ENCODE results near the gene SLC25A41.
"Not testable (repeated sequence)": the region's sequence is repeated elsewhere in the genome, so short reads cannot be mapped to it uniquely, and the experiment has no call there.

The SLC25A41 gene

DNA sequence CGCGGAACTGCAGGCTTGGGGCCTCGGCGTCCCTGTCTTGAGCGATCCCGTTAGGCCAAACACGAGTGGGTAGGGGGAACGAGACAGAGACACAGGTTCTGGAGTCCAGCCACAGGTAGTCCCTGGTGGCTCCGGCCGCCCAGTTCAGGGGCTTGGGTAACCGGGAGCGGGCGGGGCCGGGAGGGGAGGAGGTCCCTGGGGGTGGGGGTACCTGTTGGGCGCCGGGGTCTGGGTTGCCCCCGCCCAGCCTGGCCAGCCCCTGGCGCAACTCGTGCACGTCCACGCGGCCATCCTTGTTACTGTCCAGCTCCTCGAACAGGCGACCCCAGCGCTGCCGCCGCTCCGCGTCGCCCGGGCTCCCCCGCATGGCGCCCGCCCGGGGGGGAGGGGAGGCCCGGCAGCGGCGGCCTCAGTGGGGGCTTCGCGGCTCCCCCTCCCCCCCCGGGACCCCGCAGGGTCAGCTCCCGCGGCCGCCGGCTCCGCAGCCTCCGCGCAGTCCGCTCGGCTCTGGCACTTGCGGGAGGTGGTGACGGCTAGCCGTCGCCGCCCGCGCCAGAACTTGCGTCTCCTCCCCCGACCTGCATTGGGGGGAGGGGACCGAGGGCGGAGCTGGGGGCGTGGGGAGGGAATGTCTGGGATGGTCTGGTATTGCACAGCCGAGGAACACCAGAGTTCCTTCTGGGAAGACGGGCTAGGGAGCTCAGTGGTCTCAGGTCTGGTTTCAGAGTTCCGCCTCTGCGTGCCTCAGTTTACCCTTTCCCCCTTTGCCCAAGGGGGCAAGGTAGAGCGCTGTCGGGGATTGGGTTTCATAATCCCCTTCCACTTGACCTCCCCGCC lies 25.9 kb upstream of the SLC25A41 start, which contains the start of gene SLC25A23:
SLC25A23 (minus strand) TSS at position 531 of the 837 bp plus-strand sequence; CDS start at position 367, 164 bp downstream.
- peak; percentile 44 for DNase-seq

DNA sequence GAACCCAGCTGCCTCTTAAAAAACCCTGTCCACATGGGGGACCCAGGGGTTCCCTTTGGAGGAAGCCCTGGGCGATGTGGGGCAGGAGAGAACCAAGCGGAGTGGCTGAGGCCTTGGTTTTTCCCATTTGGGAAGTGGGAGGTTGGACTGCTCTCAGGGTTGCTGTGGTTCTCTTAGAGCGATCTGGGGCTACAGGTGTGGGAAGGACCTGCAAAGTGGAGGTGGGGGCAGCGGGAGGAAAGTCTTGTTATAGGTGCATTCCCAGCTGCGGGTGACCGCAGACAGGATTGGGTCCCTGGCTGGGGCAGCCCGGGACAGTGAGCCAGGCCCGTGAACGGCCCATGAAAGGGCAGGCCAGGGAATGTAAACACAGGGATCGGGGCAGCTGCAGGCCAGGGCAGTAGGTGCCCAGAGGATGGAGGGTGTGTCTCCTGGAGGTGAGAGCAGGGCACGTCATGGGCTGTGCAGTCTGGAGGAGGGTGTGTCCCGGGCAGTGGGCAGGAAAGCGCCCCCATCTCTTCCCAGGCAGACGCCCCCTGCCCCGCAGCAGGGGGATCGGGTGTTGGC lies 25.2 kb upstream of the SLC25A41 start:
- DNase-seq, result no peak

DNA sequence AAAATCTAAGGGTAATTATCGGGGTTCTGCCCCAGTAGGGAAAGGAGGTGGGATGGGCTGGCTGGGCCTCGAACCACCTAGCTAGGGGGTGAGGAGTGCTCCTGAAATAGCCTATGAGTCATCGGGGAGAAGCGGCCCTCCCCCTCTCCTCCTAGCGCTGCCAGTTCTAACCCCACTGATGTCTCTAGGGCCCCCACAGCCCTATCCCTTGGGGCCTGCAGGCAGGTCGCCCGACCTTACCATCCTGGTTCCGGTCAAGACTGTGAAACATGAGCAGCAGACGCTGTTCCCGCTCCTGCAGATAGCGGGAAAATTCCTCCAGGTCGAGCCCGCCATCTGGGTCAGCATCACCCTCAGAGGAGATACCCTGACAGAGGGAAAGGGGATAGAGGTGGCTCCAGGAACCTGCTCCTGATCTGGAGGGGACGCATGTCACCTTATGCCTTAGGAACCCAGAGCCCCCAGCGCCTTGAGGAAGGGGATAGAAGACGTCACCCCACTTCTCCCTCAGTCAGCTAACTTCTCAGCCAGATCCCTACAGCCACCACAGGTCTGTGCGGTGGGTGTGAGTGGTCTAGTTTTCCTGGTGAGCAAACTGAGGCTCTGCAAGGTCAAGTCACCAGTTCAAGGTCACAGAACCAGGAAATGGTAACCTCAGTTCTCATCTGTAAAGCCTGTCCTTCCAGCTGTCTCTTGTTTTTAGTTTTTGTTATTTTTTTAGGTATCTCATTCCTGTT lies 24.6 kb upstream of the SLC25A41 start:
- no peak for DNase-seq

DNA sequence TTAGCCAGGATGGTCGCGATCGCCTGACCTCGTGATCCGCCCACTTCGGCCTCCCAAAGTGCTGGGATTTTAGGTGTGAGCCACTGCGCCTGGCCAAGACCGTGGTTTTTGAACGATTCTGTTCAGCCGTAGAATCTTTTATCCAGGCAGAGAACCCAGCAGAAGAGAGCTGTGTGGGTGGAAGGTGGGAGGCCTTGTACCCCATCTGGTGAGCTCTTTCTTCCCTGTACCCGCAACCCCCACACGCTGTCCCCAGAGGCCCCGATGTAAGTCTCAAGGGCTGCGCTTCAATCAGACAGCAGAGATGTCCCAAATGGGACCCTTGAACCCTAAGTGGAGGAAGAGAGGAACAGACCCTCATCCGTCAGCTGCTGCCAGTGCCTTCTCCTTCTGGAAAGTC lies 22.4 kb upstream of the SLC25A41 start:
- DNase-seq, result no peak

DNA sequence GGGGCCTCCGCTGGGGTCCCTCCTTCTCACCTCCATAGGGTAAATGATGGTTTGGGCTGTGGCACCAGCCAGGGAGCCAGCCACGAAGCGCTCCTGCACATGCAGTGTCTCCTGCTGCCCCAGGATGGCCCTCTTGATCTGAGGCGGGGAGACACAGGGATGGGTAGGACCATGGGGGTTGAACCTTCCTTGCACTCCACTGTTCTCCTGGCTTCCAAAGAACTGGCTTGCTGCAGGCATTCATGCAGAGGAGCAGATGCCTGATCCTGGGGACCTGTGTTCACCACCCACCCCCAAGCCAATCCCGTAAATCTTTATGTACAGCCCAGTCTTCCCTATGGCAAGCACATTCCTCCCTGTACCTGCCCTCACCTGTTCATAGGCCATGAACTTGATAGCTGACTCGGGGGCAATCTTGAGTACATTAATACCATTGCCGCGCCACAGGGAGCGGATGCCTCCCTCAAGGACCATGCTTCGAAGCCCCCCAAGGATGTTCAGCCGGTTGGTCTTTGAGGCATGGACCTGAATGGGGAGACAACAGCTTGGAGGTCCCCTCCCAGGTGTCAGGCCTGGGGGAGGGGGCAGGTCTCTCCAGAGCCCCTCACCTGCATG lies 20.5 kb upstream of the SLC25A41 start:
- no peak for DNase-seq

DNA sequence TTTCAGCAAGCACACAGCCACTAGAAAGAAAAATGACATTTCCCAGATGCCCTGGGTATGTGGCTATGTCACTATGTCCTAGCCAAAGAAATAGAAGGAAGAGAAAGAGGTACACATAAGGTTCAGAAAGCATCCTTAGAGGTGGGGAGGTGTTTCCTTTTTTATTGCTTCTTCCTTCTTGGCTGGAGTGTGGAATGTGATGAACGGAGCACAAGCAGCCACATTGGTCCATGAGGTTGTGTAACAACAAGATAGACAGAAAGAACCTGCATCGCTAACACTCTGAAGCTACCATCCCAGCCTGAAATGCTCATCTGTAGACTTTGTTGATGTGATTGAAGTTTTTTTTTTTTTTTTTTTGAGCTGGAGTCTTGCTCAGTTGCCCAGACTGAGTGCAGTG lies 19.3 kb upstream of the SLC25A41 start:
- DNase-seq, result no peak

DNA sequence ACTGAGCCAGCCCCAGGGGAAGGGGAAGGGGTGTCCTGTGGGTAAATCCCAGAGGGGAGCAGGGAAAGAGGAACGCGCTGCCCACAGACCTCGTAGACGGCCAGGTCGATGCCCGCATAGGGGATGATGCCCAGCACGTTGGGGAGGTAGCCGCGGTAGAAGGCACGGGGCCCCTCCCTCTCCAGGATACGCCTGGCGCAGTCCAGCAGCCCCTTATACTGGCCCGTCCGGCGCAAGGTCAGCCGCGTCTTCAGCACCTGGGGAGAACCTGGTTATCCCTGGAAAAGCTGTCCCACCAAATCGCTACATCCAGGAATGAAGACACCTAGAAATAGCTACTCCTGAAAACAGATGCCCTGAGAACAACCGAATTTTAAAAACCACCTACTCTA lies 18.7 kb upstream of the SLC25A41 start:
- no peak for DNase-seq

DNA sequence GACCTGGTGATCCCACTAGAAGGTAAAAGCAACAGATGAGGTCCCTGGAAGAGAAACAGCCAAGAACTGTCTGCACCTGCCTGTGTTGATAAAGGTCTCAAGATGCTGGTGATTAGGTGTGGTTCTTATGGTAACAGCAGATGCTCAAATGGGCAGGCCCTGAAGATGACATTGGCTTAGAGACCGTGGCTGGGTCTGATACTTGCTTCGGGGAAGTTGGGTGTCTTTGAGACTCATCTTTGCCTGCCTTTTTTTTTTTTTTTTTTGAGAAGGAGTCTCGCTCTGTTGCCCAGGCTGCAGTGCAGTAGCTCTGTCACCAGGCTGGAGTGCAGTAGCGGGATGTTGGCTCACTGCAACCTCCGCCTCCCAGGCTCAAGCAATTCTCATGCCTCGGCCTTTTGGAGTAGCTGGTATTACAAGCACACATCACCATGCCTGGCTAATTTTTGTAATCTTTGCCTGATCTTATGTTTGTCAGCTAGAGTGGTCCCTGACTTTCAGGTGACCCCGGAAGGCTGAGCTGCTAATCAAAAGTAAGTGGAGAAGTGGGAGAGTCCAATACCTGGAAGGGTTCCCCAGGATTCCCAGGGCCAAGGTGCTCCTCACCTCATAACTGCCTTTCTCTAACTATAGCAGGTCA lies 18.1 kb upstream of the SLC25A41 start:
- DNase-seq, result no peak

DNA sequence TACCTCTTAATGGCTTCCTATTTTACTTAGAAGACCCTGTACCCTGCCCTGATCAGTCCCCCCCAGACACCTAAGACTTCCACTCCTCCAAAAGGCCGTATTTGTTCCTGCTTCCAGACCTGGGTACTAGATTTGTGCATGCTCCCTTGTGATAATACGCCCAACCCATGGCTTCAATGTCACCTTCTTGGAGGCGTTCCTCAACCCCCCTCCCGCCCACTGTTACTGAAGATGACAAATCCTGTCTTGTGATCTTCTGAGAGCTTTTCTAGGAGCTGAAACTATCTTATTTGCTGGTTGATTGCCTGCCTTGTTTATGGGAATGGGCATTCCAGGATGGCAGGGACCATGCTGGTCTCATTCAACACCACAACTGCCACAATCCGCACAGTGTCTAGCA lies 16.6 kb upstream of the SLC25A41 start:
- DNase-seq, result no peak

DNA sequence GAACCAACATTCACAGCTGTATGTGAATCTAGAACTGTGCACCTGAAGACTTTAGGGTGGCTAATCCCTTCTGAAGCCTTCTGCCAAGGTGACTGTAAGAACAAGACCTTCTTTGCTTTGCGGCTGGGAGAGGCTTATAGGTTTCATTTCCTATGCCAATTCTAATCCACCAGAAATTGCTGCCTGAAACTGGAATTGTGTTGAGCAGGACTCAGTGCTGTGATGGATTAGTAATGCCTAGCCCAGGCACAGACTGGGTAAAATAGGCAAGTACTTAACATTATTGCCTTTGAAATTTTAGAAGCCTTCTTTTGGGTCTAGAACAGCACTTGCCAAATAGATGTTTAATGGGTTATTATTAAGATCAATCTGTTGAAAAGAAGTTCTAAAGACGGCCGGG lies 14.5 kb upstream of the SLC25A41 start:
- no peak for DNase-seq

DNA sequence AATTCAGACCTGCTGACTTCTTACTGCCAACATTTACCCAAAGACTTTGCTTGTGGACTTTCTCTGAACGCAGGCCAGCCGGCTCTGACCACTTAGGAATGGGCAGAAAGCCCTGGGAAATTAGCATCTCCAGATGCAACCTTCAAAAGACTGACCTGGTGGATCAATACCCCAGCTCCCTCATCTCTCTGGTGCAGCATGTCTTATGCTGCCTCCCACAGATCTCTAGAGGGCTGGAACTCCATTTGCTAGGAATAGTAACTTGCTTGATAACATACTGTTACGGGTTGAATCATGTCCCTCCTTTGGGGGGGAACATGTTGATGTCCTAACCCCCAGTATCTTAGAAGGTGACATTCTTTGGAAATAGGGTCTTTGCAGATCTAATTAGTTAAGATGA lies 12.9 kb upstream of the SLC25A41 start:
- no peak for DNase-seq

DNA sequence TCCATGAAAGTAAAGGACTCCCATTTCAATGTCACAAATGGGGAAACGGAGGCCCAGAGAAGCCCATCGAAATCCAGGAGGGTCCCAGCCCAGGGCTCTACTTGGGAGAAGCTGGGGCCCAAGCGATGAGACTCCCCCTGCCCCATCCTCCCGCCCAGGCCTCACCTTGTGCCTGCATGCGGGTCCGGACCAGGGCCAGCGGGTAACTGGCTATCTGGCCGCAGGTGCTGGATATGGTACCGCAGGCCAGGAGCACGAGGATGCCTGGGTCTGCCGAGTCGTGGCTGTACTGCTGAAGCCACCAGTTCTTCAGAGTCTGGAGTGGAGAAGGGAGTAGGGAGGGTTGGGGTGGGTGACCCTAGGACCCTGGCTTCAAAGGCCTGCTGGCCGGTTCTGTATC lies 10.4 kb upstream of the SLC25A41 start:
- no peak for DNase-seq

DNA sequence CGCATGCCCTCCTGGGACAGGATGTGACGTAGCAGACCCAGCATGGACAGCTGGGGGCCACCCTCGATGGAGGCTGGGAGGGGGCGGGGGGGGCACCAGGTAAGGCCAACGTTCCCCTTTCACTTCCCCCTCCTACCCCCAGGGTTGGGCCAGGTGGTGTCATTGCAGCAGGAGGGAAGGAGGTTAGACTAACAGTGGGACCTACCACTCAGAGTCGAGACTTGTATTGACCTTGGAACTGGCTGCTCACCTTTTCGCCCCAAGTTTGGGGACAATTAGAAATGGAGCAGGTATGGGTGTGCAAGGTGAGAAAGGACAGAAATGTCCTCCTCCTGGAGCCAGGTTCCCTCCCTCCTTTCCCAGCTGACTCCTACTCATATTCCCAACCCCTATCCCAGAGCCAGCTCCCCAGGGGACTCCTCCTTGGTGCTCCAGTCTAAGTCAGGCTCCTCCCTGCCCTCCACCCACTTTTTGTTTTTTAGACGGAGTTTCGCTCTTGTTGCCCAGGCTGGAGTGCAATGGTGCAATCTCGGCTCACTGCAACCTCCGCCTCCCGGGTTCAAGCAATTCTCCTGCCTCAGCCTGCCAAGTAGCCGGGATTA lies 8.6 kb upstream of the SLC25A41 start:
- no peak for DNase-seq

DNA sequence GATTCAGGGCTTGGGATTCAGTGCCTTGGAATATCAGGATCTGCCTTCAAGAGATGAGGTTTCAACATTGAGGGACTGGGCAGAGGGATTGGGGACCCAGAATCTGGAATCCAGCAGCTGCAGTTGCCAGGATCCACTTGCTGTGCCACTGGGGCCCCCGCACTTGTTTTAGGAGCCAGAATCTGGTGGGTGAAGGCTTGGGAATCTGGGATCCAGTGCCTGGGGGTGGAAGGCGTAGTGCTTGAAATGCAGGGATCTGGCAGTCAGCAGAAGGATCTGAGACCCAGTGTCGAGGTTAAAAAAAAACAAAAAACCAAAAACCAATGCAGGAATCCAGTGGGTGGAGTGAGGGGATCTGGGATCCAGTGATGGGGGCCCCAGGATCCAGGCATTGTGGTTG lies 7.3 kb upstream of the SLC25A41 start:
- no peak for DNase-seq

DNA sequence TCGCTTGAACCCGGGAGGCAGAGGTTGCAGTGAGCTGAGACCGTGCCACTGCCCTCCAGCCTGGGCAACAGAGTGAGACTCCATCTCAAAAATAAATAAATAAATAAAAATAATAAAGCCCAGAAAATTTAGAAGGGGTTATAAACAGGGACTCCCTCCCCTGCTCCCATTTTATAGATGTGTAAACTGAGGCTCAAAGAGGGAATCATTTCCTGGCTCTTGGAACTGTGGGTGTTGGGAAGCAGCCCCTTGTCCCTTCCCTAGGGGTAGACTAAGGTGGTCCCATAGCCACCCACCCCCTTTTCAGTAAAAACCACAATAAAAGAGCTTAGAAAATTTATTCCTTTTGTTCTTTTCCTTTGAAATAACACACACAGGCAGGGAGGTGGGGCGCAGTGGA lies 6.2 kb upstream of the SLC25A41 start:
- DNase-seq, result no peak

DNA sequence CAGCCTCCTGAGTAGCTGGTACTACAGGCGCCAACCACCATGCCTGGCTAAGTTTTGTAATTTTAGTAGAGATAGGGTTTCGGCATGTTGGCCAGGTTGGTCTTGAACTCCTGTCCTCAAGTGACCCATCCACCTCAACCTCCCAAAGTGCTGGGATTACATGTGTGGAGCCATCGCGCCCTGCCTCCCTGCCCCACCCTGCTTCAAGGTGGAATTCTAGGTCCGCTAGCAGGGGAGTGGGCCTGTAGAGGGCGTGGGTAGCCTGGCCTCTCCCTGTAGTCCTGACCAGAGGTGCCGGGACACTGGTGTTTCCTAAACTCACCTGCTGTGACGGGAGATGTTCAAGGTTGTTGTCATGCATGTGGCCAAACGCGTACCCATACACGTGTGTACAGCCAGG lies 398 bp downstream of the SLC25A41 start:
- no peak for DNase-seq

DNA sequence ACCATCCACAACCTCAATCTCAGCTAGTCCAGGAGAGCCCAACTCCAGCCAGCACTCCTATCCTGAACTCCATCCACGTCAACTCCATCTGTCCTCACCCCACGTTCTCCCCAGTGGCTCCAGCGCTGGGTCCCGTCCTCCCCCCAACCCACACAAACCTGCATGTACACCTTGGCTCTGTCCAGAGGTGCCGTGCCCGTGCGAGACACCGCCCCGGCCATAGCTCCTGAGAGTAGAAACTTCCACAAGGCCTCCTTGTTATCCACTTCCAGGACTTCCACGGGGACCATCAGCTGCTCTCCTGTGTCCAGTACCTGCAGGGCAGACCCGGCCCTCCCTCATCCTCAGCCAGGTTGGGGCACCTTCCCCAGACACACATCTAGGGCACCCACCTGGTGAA lies 1.7 kb downstream of the SLC25A41 start:
- DNase-seq, result no peak

DNA sequence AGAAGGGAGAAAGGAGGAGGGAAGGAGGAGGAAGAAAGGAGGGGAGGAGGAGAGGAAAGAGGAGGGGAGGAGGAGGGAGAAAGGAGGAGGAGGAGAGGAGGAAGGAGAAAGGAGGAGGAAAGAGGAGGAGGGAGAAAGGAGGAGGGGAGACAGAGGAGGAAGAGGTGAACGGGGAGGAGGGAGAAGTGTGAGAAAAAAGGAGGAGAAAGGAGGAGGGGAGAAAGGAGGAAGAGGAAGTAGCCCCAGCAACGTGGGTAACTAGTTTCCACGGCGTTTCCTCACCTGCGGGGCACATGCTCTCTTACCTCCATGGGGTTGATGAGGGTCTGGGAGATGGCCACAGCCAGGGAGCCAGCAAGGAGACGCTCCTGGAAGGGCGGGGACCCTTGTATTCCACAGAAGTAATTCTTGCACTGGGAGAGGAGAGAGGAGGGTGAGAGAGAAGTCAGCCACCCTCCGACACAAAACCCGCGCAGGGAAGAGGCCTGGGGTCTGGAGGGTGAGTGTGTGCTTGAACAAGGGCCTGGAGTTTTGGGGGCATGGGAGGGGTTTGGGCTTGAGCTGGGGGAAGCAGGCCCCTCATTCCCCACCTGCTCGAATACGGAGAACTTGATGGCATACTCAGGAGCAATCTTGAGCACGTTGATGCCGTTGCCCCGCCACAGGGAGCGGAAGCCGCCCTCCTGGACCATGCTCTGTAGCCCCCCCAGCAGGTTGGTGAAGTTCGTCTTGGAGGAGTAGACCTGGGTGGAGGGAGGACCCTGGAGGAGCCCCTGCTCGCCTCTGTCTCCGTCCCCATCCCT lies 3.9 kb downstream of the SLC25A41 start:
- DNase-seq, result no peak

DNA sequence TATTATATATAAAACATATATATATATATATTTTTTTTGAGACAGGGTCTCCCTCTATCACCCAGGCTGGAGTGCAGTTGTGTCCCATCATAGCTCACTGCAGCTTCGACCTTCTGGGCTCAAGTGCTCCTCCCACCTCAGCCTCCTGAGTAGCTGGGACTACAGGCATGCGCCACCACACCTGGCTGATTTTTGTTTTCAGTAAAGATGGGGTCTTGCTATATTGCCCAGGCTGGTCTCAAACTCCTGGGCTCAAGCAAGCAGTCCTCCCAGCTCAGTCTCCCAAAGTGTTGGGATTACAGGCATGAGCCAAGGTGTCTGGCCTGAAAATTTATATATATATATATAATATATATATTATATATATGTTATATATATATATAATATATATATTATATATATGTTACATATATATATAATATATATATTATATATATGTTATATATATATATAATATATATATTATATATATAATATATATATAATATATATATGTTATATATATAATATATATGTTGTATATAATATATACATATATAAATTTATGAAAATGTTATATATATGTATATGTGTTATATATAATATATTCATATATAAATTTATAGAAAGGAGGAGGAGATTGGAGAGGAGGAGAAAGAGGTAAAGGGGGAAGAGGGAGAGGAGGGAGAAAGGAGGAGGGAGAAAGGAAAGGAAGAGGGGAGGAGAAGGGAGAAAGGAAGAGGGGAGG lies 4.7 kb downstream of the SLC25A41 start:
- DNase-seq, result not testable (repeated sequence)

DNA sequence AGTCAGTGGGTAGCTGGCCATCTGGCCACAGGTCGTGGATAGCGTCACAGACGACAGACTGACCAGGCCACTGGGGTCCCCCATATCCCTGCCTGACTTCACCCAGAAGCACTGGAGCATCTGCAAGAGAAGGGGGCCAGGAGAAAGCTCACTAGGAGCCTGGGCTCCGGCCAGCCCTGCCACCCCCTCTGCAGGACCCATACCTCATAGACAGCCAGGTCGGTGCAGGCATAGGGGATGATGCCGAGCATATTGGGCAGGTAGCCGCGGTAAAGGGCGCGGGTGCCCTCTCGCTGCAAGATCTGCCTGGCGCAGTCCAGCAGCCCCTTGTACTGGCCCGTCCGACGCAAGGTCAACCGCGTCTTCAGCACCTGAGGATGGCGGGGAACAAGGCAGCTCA lies 6.4 kb downstream of the SLC25A41 start:
- no peak for DNase-seq

Data from stimulated activated naive CD4-positive, alpha-beta T cell treated with Interleukin-2 at 50 U/mL for 16 hours (primary cell).